NCI-H1092 treated with DMSO at 0.1 percent for 48 hours (cell line): ENCODE data around the gene VWF.

ENCODE experiments used
- DNase-seq: peaks from one replicate; lab custom pipeline; 2025; lab: John Stamatoyannopoulos, UW

Gene VWF

DNA sequence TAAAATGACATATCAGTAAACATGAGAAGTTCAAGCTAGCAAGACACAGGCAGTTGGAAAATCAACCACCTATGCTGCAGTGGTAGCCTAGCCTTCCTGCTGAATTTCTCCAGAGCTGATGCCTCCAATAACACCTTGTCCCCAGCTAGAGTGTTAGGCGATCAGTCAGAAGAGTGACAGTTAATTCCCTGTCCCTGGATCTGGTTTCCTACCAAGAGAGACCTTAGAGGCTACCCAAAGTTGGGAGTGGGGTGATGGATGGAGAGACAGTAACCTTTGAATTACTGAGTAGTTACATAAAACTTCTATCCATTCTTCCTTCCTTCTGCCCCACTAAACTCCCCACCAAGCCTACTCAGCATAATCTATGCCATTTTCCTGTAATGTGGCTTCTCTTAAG lies 177.5 kb downstream of the VWF start:
- DNase-seq = no peak

DNA sequence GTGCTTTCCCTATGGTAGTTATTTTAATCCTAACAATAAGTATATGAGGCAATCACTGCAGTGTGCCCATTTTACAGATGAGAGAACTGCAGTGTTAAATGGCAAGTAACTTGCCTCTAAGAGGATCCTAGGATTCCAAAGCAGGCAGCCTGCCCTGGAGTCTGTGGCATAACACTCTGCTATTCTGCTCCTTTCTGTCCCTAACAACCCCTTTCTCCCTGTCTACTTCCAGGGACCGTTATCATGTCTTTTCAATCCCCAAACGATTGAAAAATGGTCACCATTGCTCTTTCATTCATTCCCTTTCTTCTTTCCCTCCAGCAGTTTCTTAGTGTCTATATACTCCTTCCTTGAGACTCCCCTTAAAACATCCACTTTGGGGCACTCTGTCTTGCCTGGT lies 178.1 kb downstream of the VWF start:
- no peak for DNase-seq

DNA sequence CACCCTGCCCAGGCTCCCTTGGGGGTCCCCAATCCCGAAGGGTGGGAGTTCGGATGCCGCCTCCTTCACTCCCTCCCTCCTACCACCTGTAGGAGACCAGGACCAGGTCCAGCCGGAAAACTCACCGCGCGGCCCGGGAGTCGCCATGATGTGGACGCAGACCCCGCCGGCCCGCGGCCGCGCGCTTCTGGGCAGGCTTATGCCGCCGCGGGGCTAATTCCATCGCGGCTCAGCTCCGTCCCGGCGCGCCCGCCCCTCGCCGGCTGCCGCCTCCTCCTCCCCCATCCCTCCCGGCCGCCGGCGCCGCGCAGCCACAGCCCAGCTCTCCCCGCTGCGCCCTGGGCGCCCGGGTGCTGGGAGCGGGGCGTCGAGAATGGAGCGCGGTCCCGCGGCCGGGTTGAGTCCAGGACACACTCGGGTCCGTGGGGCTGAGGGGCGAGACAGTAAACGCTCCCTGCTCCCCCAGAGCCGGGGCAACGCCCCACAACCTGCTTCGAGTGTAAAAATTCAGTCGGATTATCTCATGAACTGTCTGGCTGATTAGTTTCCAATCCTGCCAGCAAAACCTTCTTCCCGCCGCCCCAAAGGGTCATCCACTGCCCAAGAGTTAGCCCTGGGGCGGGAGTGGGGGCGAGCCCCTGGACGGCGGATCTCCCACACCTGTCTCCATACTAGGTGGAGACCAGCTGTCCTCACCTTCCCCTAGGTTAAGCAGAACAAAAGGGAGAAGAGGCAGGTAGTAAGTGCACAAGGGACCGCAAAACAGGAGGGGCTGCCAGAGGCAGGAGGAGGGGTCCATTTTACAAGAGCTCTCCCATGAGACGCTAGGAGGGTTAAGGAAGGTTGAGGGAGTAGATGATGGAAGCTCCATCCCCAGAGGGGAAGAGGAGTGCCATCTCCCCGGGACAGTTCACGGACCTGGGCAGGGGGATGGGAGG lies 179.1 kb downstream of the VWF start, which contains the start of gene ANO2:
TSS of gene ANO2 (minus strand) at position 189 of the 938 bp plus-strand sequence. CDS start at position 147, 42 bp downstream.
- no peak for DNase-seq

GRCh38 chr12:5944688-5945070 lies 179.8 kb downstream of the VWF start:
- DNase-seq = no peak

- DNase-seq = no peak
Measured at GRCh38 chr12:5944053-5944452, 180.4 kb downstream of the VWF start.

DNA sequence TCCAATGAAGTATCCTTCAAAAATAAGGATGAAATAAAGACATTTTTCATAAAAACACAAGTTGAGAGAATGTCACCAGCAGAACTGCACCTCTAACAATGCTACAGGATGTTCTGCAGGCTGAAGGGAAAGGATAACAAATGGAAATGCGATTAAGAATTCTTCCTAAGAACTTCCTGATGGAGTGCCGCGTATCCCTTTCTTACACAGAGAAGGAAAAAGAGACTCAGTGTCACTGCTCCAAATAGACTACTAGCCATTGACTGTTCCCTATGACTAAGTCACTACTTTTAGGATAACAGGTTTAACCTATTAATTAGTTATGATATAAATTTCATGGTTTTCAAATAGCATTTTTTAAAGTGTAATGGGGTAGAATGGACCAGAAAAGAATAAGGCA lies 182.6 kb downstream of the VWF start:
- DNase-seq = no peak

DNA sequence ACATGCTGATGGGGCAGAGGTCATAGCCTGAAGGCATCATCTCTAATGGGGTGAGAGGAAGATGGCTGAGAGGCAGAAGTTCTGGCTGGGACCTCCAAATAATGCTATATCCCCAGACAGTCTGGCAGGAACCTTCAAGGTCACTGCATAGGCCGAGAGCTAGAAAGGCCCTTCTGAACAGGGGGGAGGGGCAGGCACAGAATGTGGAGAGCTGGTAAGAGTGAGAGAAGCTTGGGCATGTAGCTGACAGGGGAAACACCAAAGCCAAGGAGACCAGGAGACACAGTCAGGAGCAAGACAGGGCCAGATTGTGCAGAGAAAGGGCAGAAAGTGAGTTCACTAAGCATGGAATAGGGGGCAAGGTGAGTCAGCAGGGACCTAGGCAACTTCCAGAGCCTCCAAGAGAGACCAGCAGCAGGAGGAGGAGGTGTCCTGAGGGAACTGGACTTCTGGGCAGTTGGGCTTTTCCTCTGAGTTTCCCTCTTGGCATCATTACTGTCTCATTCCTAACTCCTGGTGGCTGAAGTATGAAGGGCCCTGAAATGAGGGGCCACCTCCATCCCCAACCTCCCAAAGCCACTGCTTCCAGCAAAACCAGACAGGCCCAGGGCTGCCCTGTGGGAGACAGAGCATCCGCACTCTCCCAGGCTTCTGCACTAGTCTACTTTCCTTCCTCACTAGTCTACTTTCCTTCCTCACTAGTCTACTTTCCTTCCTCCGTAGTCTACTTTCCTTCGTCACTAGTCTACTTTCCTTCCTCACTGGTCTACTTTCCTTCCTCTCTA lies 196.5 kb downstream of the VWF start:
- DNase-seq = no peak

DNA sequence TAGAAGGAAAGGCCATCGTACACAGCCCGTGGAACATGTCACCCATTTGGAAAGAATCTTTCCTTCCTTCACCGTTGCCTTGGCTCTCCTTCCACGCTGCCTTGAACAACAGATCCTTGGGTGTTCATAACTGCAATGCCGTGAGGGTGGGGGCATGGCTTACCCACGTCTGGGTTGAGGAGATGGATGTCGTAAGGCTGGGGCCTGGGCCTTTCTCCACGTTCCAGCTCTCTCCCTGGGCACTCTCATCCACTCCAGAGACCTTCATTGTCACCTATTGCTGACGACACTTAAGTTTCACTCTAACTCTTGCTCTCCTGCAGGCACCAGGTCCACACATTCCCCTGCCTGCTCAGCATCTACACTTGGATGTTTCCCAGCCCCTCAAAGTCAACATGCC lies 198.8 kb downstream of the VWF start:
- no peak for DNase-seq

DNA sequence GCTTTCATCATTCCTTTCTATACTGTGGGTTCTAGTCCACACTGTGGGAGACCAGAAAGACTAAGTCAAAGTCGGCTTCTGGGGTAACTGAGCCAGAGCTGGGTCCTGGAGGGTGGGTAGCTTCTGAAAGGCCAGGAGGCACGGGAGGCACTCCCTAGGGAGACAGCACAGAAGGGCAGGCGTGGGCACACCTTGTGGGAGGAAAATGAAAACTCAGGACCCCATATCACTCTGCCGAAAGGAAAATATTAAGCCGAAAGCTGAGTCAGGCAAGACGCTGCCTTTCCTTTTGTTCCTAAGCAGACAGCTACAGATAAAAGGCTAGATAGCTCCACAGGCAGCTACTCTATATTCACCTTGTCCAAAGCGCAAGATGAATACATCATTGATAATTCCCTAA lies 200.1 kb downstream of the VWF start:
- no peak for DNase-seq

DNA sequence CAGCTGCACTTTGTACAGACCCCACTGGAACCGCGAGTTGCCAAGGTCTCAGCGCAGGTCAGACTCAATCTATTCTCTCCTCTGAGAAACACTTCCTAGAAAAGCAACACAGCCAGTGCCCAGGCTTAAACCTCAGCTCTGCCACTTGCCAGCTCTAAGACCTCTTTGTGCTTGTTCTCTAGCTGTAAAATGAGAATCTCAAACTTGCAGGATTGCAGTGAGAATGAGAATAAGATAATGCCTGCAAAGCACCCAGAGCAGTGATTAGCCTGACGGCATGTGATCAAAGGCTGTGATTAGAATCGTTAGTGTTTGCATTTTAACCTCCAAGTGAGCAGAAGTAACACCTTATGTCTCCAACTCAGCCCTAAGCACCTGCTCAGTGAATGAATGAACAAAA lies 200.7 kb downstream of the VWF start:
- DNase-seq = no peak

DNA sequence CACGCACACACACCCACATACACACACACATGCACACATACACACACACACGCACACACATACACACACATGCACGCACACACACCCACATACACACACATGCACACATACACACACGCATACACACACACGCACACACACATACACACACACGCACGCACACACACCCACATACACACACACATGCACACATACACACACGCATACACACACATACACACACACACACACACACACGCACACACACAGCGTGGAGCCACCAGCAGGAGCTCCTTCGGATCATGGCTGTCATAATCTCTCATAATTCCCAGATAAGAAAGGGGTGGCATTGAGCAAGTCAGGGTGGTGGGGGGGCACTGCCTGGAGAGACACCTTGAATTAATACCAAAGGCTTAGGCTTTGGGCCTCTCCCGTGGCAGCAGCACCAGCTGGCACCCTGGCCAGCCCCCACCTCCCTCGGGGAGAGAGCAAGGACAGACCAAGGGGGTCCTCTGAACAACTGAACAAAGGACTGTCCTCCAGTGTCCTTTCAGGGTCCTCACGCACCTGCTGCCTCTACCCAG lies 201.3 kb downstream of the VWF start:
- DNase-seq = no peak

GRCh38 chr12:5921966-5922899 lies 202.2 kb downstream of the VWF start:
- DNase-seq = no peak

GRCh38 chr12:5921027-5921909 lies 203.2 kb downstream of the VWF start:
- DNase-seq = no peak

DNA sequence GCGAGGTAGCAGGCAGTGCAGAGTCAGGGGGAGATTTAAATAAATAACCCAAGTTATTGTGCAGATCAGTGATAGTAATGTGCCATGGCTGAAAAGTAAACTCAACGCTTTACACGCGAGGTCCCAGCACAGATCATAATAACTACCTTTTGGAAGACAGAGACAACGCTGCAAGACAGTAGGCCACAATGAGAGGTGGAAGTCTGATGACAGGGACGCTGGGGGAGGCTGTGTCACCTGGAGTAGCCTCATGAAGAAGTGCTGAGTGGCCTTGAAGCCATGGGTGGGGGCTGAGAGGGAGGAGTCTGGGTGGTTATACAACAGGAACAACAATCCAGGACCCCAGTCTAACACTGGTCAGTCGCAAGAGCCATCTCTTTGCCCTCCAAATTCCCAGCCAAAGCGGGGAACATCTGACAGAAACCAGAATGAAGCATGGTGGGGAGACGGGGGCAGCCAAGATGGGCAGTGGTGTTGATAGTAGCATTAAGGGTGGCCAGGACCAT lies 207.6 kb downstream of the VWF start:
- no peak for DNase-seq

DNA sequence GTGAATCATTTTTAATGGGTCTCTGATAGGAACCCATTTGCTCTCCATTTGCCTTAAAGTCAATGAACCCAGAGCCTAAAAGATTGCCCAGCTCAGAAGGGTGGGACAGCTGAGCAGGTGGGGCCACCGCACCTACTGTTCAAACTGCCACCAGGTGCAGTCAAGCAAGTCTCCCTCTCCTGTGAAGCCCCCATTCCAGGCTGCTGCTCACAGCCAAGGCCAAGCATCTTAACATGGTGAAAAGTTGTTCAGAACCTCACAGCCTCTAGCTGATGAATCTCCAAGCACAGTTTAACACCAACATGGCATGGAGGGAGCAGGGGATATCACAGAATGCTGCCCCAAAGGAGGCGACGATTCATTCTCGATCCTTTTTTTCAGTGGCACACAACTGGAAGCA lies 209.0 kb downstream of the VWF start:
- no peak for DNase-seq

DNA sequence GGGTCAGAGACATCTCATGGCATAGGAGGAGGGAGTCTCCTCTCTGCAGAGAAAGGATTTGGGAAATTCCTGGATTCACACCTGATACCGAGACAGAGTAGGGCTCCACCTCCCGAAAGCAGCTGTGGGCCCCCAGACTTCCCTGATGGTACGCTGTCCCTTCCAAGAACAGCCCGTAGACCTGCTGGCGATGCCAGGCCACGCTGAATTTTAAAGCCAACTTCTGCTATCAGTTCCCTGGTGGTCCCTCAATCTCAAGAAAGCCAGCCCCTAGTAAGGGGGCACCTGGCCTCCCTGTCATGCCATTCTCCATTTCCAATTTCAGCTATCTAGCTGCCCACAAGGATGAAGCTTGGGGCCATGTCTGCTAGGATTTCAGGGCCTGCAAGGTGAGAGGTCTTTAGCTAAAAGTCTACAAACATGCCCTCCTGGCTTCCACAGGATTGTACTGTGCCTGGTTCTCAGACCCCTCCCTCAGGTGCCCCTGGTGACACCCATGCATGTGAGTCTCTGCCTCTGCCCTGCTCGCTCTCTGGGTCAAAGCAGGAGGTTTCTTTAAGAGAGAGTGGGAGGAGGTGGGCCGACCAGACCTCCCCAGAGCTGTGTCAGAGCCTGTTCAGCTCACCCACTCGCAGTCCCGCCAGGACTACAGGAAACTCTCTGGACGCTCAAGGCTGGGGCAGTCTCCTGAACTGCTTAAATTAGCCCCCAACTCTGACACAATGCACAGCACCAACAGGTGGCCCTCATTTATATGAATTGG lies 209.9 kb downstream of the VWF start:
- DNase-seq = no peak

- no peak for DNase-seq
Measured at GRCh38 chr12:5913387-5913786, 211.1 kb downstream of the VWF start.

DNA sequence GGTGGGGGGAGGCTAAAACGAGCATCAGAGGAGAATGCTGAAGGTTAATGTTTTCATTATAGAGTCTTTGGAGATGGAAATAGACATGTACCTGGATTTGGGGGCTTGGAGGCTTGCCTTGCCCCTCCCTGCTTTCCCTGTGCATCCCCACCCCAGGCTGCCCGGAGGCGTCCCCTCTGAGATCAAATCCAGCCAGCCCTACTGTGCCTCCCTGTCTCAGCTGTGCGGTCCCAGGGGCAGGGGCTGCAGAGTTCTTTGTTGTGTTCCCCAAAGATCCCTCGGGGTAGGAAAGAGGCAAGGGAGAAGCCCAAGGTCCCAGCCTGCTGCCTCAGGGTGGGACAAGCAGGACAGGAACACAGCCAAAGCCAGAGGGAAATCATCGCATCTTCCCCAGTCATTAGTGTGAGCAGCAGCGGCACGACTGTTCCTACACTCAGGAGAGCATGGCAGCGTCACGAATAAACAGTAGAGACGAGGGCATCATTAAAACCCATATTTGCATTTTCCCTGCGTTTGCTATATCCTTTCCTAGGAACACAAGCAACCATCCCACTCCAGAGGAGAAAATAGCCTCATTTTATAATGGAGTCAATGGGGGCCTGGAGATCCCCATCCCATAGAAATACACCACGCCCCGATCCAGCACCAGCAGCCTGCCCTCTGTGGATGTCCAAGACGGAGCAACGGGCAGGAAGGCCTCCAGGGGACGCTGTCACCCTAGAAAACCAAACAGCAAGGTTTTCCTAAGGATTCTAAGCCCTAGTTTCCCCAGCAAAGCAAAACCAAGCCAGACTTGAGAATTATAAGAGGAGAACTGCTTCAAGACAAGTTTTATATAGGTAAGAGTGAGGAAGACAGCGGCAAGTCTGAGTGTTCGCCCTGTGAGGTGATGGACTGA lies 211.8 kb downstream of the VWF start:
- DNase-seq = no peak

DNA sequence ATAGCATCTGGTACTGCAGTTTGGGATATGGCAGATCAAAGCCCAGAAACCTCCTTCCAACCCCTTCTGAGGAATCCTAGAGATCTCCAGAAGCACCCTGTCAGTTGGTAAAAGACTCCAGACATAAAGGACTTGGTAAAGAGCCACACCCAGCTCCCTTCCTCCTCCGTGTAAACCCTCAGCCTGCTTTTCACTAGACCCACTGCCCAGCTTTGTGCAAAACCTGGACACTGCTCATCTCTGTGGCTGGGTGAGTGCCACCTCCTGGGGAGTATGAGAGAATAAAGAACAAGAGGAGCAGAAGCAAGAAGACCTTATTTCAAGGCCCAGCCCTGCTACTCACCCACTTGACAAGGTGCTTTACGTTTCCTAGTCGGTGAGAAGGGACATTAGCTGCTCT lies 212.5 kb downstream of the VWF start:
- DNase-seq = no peak
